ENCODE measurements around the gene CD59. TPM values are rescaled to one million over a fixed set of nuclear protein-coding genes. Genes with fewer than 3 reads are reported as not detected.

CD59 gene
- polyA plus RNA-seq, 3 donors, result 3.7 to 34.9 (median 21.1) TPM

DNA sequence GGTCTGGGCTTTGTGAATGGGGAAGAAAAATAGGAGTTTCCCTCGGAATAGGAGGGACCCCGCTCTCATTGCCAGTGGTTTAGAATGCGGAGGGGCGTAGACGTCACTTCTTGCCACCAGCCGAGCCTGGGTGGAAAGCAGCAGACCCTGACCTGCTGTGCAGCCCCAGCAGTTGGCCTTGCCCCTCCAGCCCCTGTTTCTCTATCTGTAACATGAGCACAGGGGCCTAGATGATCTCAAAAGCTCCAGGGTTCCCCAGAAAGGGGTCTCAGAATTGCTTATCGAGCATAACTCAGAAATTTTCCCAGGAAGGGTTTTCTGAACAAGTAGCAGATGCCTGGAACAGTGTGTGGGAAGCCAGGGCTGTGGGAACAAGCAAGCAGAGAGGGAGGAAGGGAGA lies 79.5 kb downstream of the CD59 start:
- Histone ChIP-seq H2AFZ (ENCODE audit: insufficient read depth, low read depth, low read length, poor library complexity, severe bottlenecking) (no peak overlapping the region), H3K4me1 (ENCODE audit: control insufficient read depth in 1 of 2, insufficient read depth in 2 of 2, low read length in 2 of 2) (no peaks in the 10 kb centered on the region), H4K20me1 (ENCODE audit: insufficient read depth, low read length) (no peaks in the 10 kb centered on the region), H3K9ac (ENCODE audit: insufficient read depth, low read length, poor library complexity, severe bottlenecking) (no peak overlapping the region), H3K36me3 (replicated peaks in 1 of 2; ENCODE audit: control insufficient read depth in 1 of 2, insufficient read depth in 2 of 2, low read length in 2 of 2) (no peaks in the 10 kb centered on the region), H3K27ac (ENCODE audit: low read depth in 1 of 2, low read length in 2 of 2) (no peak overlapping the region), H3K9me3 (replicated peaks in 1 of 2; ENCODE audit: control insufficient read depth in 1 of 2, insufficient read depth in 1 of 2, low read length in 2 of 2) (no peaks in the 10 kb centered on the region), H3K79me2 (ENCODE audit: insufficient read depth, low read length) (no peaks in the 10 kb centered on the region), H3K27me3 (ENCODE audit: control insufficient read depth in 2 of 2, insufficient read depth in 2 of 2, low read length in 2 of 2) (no peaks in the 10 kb centered on the region), H3K4me2 (replicated peaks; ENCODE audit: extremely low read depth, low read length, poor library complexity, severe bottlenecking) (no peak overlapping the region), H3K4me3 (replicated peaks in 1 of 3; ENCODE audit: low read depth in 2 of 3, low read length in 3 of 3) (no peak overlapping the region)
- Mint-ChIP-seq H3K4me1 (no peaks in the 10 kb centered on the region), H3K27ac (no peak overlapping the region), H3K4me3 (no peak overlapping the region), H3K36me3 (no peaks in the 10 kb centered on the region), H3K9me3 (no peaks in the 10 kb centered on the region), H3K27me3 (ENCODE audit: low read depth in 3 of 3) (peaks cover 1 to 22% (median 12%) of the 10 kb centered on the region in 3 donors)
- intact Hi-C loops (cut with micrococcal nuclease), result no loop called here
- no peak for DNase-seq
- TF ChIP-seq, protein P1, sequence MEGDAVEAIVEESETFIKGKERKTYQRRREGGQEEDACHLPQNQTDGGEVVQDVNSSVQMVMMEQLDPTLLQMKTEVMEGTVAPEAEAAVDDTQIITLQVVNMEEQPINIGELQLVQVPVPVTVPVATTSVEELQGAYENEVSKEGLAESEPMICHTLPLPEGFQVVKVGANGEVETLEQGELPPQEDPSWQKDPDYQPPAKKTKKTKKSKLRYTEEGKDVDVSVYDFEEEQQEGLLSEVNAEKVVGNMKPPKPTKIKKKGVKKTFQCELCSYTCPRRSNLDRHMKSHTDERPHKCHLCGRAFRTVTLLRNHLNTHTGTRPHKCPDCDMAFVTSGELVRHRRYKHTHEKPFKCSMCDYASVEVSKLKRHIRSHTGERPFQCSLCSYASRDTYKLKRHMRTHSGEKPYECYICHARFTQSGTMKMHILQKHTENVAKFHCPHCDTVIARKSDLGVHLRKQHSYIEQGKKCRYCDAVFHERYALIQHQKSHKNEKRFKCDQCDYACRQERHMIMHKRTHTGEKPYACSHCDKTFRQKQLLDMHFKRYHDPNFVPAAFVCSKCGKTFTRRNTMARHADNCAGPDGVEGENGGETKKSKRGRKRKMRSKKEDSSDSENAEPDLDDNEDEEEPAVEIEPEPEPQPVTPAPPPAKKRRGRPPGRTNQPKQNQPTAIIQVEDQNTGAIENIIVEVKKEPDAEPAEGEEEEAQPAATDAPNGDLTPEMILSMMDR (IDR thresholded peaks at IDR 0.05), result no peak
- whole genome bisulfite sequencing (ENCODE audit: insufficient coverage), result 91% methylated on average over 7 of the region's 7 CpGs

DNA sequence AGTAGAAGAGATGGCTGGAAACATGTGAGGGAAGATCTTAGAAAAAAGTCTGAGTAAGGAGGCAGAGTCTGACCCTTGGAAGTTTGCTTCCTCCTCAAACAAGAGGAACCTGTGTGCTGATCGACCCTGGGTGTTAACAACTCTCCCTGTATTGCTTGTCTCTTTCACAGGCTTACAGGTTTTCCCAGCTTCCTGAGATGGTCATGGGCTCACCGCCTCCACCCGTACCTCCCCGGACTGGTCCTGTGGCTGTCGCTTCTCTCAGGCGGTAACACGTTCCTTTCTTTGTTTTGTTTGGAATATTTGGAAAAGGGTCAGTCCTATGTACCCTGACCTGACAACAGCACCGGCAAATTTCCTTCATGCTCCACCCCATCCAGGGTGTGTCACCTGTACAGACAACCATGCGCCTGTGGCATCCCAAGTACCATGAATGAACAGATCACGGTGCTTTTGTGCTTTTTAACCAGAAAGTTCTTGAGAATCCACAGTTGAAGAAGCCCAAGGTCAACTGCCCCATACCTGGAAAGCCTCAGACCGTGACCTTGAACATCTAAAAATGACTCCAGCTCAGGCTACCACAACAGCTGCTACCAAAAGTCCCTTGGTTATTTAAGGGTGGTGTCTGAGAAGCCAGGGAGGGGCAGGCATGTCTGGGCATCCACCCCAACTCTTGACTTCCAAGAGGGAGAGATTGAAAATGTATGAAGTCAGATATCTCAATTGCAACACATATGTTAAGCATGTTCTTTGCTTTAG lies 80.2 kb downstream of the CD59 start:
- Histone ChIP-seq H3K79me2 (ENCODE audit: insufficient read depth, low read length) (no peaks in the 10 kb centered on the region), H3K4me2 (replicated peaks; ENCODE audit: extremely low read depth, low read length, poor library complexity, severe bottlenecking) (no peak overlapping the region), H3K27ac (ENCODE audit: low read depth in 1 of 2, low read length in 2 of 2) (no peak overlapping the region), H3K27me3 (ENCODE audit: control insufficient read depth in 2 of 2, insufficient read depth in 2 of 2, low read length in 2 of 2) (no peaks in the 10 kb centered on the region), H3K9me3 (replicated peaks in 1 of 2; ENCODE audit: control insufficient read depth in 1 of 2, insufficient read depth in 1 of 2, low read length in 2 of 2) (no peaks in the 10 kb centered on the region), H3K36me3 (replicated peaks in 1 of 2; ENCODE audit: control insufficient read depth in 1 of 2, insufficient read depth in 2 of 2, low read length in 2 of 2) (no peaks in the 10 kb centered on the region), H3K4me3 (replicated peaks in 1 of 3; ENCODE audit: low read depth in 2 of 3, low read length in 3 of 3) (no peak overlapping the region), H3K9ac (ENCODE audit: insufficient read depth, low read length, poor library complexity, severe bottlenecking) (no peak overlapping the region), H4K20me1 (ENCODE audit: insufficient read depth, low read length) (no peaks in the 10 kb centered on the region), H3K4me1 (ENCODE audit: control insufficient read depth in 1 of 2, insufficient read depth in 2 of 2, low read length in 2 of 2) (no peaks in the 10 kb centered on the region), H2AFZ (ENCODE audit: insufficient read depth, low read depth, low read length, poor library complexity, severe bottlenecking) (no peak overlapping the region)
- H3K4me1 Mint-ChIP-seq, result no peaks in the 10 kb centered on the region
- H3K9me3 Mint-ChIP-seq, result no peaks in the 10 kb centered on the region
- intact Hi-C loops (cut with micrococcal nuclease), result no loop called here
- 64% methylated on average over 2 of the region's 11 CpGs for WGBS (ENCODE audit: insufficient coverage)
- no peaks in the 10 kb centered on the region for H3K36me3 Mint-ChIP-seq
- DNase-seq, result no peak
- no peak overlapping the region for H3K27ac Mint-ChIP-seq
- peaks cover 1 to 20% (median 10%) of the 10 kb centered on the region in 3 donors for H3K27me3 Mint-ChIP-seq (ENCODE audit: low read depth in 3 of 3)
- TF ChIP-seq, protein P1 (IDR thresholded peaks at IDR 0.05), result no peak
- no peak overlapping the region for H3K4me3 Mint-ChIP-seq

All from CD14-positive monocyte (primary cell).